Left renal cortex interstitium (tissue), 4 donors: ENCODE results near the gene IFFO2. TPM values are rescaled to one million over a fixed set of nuclear protein-coding genes. Genes with fewer than 3 reads are reported as not detected.
A peak's percentile ranks its signal among the peaks of the same experiment; 100 is the strongest.
"Not testable (repeated sequence)": the region's sequence is repeated elsewhere in the genome, so short reads cannot be mapped to it uniquely, and the experiment has no call there.

Source experiments
- DNase-seq, 4 donors: peaks; one replicate each; pipeline ENCODE4 v3.0.0-alpha.2; 2013; ENCODE audit warnings: low read depth in 4 of 4, low spot score in 2 of 4, missing footprints in 1 of 4
- polyA plus RNA-seq, 4 donors: library from polyadenylated mRNA; unstranded; fragments of 120-200 nt; gene quantifications; one replicate each; pipeline ENCODE4 v1.2.1, GENCODE V29; 2013; ENCODE audit not compliant: insufficient read length in 4 of 4

The IFFO2 gene
- polyA plus RNA-seq, 4 donors: 23.7 to 31.0 (median 26.7) TPM

- DNase-seq: peak in 2 of 4 donors; percentile 44 to 59
These were observed 76.6 kb downstream of the IFFO2 start for GRCh38 chr1:18879791-18880309.

GRCh38 chr1:18879215-18879790 lies 77.2 kb downstream of the IFFO2 start:
- DNase-seq: no peak

GRCh38 chr1:18878538-18879214 lies 77.8 kb downstream of the IFFO2 start:
- no peak for DNase-seq

GRCh38 chr1:18877282-18877681 lies 79.2 kb downstream of the IFFO2 start:
- DNase-seq: no peak

- no peak for DNase-seq
These were observed 80.3 kb downstream of the IFFO2 start for GRCh38 chr1:18876210-18876609.

- DNase-seq: no peak
These were observed 80.7 kb downstream of the IFFO2 start for GRCh38 chr1:18875796-18876128.

- peak in 3 of 4 donors; percentile 67 to 79 (median 68) for DNase-seq
These were observed 81.2 kb downstream of the IFFO2 start for GRCh38 chr1:18875107-18875795.

GRCh38 chr1:18874600-18874999 lies 81.9 kb downstream of the IFFO2 start:
- DNase-seq: no peak

- DNase-seq: no peak
These were observed 82.4 kb downstream of the IFFO2 start for GRCh38 chr1:18874036-18874435.

GRCh38 chr1:18872071-18872611 lies 84.3 kb downstream of the IFFO2 start:
- DNase-seq: no peak

- no peak for DNase-seq
These were observed 84.9 kb downstream of the IFFO2 start for GRCh38 chr1:18871401-18872070.

GRCh38 chr1:18870957-18871356 lies 85.5 kb downstream of the IFFO2 start:
- no peak for DNase-seq

GRCh38 chr1:18870595-18870865 lies 85.9 kb downstream of the IFFO2 start:
- not testable (repeated sequence) for DNase-seq

- no peak for DNase-seq
These were observed 86.5 kb downstream of the IFFO2 start for GRCh38 chr1:18869847-18870594.

GRCh38 chr1:18868801-18869424 lies 87.6 kb downstream of the IFFO2 start:
- DNase-seq: no peak

- DNase-seq: no peak
These were observed 88.1 kb downstream of the IFFO2 start for GRCh38 chr1:18868354-18868753.

GRCh38 chr1:18866846-18867245 lies 89.6 kb downstream of the IFFO2 start:
- no peak for DNase-seq

GRCh38 chr1:18866314-18866713 lies 90.2 kb downstream of the IFFO2 start:
- no peak for DNase-seq

GRCh38 chr1:18865176-18865575 lies 91.3 kb downstream of the IFFO2 start:
- no peak for DNase-seq

- no peak for DNase-seq
These were observed 94.9 kb downstream of the IFFO2 start for GRCh38 chr1:18861590-18861989.
